ENCODE measurements around the gene A4GALT. TPM values are rescaled to one million over a fixed set of nuclear protein-coding genes. Genes with fewer than 3 reads are reported as not detected.

A4GALT gene, protein sequence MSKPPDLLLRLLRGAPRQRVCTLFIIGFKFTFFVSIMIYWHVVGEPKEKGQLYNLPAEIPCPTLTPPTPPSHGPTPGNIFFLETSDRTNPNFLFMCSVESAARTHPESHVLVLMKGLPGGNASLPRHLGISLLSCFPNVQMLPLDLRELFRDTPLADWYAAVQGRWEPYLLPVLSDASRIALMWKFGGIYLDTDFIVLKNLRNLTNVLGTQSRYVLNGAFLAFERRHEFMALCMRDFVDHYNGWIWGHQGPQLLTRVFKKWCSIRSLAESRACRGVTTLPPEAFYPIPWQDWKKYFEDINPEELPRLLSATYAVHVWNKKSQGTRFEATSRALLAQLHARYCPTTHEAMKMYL
- 1 to 10 TPM; 3.1 to 6.9 TPM for total RNA-seq

DNA sequence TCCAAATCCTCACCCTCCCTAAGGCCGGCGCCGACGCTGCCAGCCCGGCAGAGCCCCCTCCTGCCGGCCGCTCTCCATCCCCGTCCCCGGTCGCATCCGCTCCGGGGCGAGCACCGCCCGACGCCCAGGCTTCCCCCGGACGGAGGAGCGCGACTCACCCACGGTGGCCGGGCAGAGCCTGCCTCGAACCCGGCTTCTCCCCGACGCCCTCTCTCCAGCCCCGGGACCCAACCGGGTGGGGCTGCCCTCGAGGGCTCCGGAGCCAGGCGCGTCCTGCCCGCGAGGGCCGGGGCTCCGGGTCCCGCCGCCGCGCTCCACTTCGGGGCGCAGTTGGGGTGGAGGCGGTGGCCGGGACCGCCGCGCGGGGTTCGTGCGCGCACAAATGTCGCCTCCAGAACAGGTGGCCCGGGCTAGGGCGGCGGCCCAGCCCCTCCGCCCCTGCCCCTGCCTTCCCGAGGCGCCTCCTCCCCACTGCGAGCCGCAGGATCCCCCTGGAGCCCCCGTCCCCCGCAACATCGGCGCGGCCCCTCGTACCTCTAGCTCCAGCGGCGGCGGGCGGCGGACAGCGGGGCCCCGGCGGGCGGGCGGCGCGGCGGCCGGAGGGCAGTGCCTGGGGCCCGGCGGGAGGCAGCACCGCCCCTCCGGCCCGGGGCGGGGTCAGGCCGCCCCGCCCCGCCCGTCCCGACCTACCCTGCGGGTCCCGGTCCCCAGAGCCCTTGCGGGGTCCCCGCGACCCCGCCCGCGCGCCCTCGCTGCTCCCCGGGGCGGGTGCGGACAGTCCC, at the start of gene A4GALT:
A4GALT (minus strand) TSS at position 608 of the 782 bp plus-strand sequence. CDS start 26,919 bp downstream, outside the sequence.
- Histone ChIP-seq H3K36me3 (replicated peaks in 1 of 2; ENCODE audit: insufficient read depth in 1 of 2, low read depth in 2 of 2) (no peaks in the 10 kb centered on the region), H3K4me1 (peaks cover 12% of the 10 kb centered on the region), H3K9me3 (no peaks in the 10 kb centered on the region), H3K27ac (peak within 1 kb of the TSS in 3 of 4 donors; percentile 37 to 50 (median 48)), H3K27me3 (peaks cover 0 to 4% of the 10 kb centered on the region in 2 donors), H3K4me3 (peak within 1 kb of the TSS in 1 of 2 donors; percentile 29)
- DNase-seq: peak in 1 of 4 donors; percentile 21
- TF ChIP-seq POLR2A (IDR thresholded peaks at IDR 0.05): no peak
- TF ChIP-seq, protein P1, sequence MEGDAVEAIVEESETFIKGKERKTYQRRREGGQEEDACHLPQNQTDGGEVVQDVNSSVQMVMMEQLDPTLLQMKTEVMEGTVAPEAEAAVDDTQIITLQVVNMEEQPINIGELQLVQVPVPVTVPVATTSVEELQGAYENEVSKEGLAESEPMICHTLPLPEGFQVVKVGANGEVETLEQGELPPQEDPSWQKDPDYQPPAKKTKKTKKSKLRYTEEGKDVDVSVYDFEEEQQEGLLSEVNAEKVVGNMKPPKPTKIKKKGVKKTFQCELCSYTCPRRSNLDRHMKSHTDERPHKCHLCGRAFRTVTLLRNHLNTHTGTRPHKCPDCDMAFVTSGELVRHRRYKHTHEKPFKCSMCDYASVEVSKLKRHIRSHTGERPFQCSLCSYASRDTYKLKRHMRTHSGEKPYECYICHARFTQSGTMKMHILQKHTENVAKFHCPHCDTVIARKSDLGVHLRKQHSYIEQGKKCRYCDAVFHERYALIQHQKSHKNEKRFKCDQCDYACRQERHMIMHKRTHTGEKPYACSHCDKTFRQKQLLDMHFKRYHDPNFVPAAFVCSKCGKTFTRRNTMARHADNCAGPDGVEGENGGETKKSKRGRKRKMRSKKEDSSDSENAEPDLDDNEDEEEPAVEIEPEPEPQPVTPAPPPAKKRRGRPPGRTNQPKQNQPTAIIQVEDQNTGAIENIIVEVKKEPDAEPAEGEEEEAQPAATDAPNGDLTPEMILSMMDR (IDR thresholded peaks at IDR 0.05): no peak
- WGBS, 2 donors: 1% methylated on average over 67 of the region's 104 CpGs; no CpG with 5 or more reads in 1 of the 2 donors
- ATAC-seq: peak; percentile 76
- intact Hi-C loops (cut with DNase I): no loop called here

DNA sequence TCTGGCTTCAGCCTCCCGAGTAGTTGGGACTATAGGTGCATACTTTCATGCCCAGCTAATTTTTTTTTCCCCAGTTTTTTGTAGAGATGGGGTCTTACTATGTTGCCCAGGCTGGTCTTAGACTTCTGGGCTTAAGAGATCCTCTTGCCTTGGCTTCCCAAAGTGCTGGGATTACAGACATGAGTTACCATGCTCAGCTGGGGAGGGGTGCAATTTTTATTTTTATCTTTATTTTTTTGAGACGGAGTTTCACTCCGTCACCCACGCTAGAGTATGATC, 49.7 kb upstream of the A4GALT start:
- no peaks in the 10 kb centered on the region for H3K27me3 ChIP-seq
- no peak overlapping the region for H3K4me3 ChIP-seq
- no peaks in the 10 kb centered on the region for H3K36me3 ChIP-seq (replicated peaks in 1 of 2; ENCODE audit: insufficient read depth in 1 of 2, low read depth in 2 of 2)
- ATAC-seq: no peak
- H3K27ac ChIP-seq: no peak overlapping the region
- intact Hi-C loops (cut with DNase I): no loop called here
- no peak for TF ChIP-seq POLR2A (IDR thresholded peaks at IDR 0.05)
- DNase-seq: no peak
- H3K9me3 ChIP-seq: no peaks in the 10 kb centered on the region
- peaks cover 30% of the 10 kb centered on the region for H3K4me1 ChIP-seq
- 60 to 84% methylated on average over 4 of the region's 4 CpGs for WGBS, 2 donors

DNA sequence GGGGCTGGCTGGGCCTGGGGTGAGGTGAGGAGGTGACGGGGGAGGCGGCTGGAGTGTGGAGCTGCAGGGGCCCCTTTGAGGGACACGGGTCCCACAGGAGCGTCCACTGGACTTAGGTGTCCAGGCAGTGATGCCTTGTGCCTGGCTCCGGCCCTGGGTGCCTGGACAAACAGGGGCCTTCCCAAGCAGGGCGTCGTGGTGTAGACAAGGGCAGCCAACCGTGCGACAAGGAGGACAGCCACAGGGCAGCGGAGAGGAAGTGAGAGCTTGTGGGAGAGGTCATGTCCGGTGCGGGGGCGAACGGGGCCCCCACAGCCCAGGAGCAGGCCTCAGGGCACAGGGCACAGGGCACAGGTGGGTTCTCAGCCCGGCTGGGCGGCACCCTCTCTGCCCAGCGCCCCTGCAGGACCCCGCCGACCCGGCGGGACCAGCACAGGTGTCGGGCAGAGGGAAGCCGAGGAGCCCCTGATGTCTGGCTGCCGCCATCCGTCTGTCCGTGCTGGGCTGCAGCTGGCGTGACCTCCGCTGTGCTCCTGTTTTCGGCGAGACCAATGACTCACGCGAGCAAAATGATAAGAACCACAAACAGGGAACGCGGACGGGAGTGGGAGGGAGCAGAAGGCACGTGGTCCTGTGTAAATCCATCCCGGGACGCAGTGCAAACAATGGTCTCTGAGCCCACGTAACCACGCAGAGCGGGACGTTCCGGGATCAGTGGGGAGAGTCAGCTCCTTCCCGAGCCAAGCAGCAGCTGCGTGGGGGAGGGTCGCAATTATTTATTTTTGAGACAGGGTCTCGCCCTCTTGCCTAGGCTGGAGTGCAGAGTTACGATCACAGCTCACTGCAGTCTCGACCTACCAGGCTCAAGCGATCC, 49.1 kb upstream of the A4GALT start:
- ATAC-seq (peak; percentile 87), DNase-seq (peak; percentile 64 to 86 (median 79))
- Histone ChIP-seq H3K4me1 (peaks cover 30% of the 10 kb centered on the region), H3K27me3 (no peaks in the 10 kb centered on the region), H3K9me3 (no peaks in the 10 kb centered on the region), H3K4me3 (no peak overlapping the region), H3K36me3 (replicated peaks in 1 of 2; ENCODE audit: insufficient read depth in 1 of 2, low read depth in 2 of 2) (no peaks in the 10 kb centered on the region), H3K27ac (no peak overlapping the region)
- intact Hi-C loops (cut with DNase I): loop anchor here (10.0 kb wide), 1 partner anchor 115 kb away; no protein-coding TSS in a partner anchor
- TF ChIP-seq POLR2A (IDR thresholded peaks at IDR 0.05): peak in 1 of 3 donors; percentile 17
- TF ChIP-seq, protein P1 (IDR thresholded peaks at IDR 0.05): no peak
- WGBS, 2 donors: 23 to 25% methylated on average over 29 to 34 of the region's 50 CpGs

DNA sequence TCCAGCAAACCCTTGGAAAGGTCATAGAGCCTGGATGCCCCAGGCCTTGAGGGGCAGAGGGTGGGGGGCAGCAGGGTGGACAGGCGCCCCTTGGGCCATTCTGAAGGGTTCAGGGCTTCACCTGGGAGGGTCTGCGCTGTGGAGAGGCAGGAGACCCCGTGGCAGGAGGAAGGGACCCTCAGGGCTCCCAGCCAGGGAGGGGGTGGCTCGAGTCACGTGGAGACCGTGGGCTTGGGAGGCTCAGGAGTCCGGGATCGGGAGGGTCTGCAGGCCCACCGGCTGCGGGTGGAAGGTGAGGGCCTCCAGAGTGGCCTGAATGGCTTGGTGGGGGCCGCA, 48.5 kb upstream of the A4GALT start:
- no peak for TF ChIP-seq POLR2A (IDR thresholded peaks at IDR 0.05)
- TF ChIP-seq, protein P1 (IDR thresholded peaks at IDR 0.05): no peak
- Histone ChIP-seq H3K4me3 (no peak overlapping the region), H3K9me3 (no peaks in the 10 kb centered on the region), H3K27me3 (no peaks in the 10 kb centered on the region), H3K27ac (no peak overlapping the region), H3K36me3 (replicated peaks in 1 of 2; ENCODE audit: insufficient read depth in 1 of 2, low read depth in 2 of 2) (no peaks in the 10 kb centered on the region), H3K4me1 (peaks cover 30% of the 10 kb centered on the region)
- ATAC-seq (no peak), DNase-seq (no peak)
- intact Hi-C loops (cut with DNase I): loop anchor here (10.0 kb wide), 1 partner anchor 114 kb away; no protein-coding TSS in a partner anchor
- 88 to 96% methylated on average over 8 to 9 of the region's 11 CpGs for WGBS, 2 donors
